ENCODE data around the gene GBE1.

The GBE1 gene

GRCh38 chr3:81554388-81554787 is 207.1 kb downstream of the GBE1 start:
- Histone ChIP-seq H3K27me3 (ENCODE audit: control insufficient read depth, insufficient read depth, low read length) (no peaks in the 10 kb centered on the region), H3K9me3 (ENCODE audit: control insufficient read depth, low read depth, low read length) (peaks cover 3% of the 10 kb centered on the region), H3K27ac (ENCODE audit: low read length) (no peak overlapping the region), H3K36me3 (ENCODE audit: control insufficient read depth, low read depth, low read length) (no peaks in the 10 kb centered on the region), H3K4me3 (ENCODE audit: low read length) (no peak overlapping the region), H3K4me1 (ENCODE audit: control insufficient read depth, low read depth, low read length) (no peaks in the 10 kb centered on the region), H3K9ac (ENCODE audit: low read length) (no peak overlapping the region)

GRCh38 chr3:81550415-81550814 is 211.0 kb downstream of the GBE1 start:
- Histone ChIP-seq H3K4me3 (ENCODE audit: low read length) (no peak overlapping the region), H3K36me3 (ENCODE audit: control insufficient read depth, low read depth, low read length) (no peaks in the 10 kb centered on the region), H3K9ac (ENCODE audit: low read length) (no peak overlapping the region), H3K27ac (ENCODE audit: low read length) (no peak overlapping the region), H3K9me3 (ENCODE audit: control insufficient read depth, low read depth, low read length) (peaks cover 13% of the 10 kb centered on the region), H3K4me1 (ENCODE audit: control insufficient read depth, low read depth, low read length) (no peaks in the 10 kb centered on the region), H3K27me3 (ENCODE audit: control insufficient read depth, insufficient read depth, low read length) (no peaks in the 10 kb centered on the region)

- Histone ChIP-seq H3K9ac (ENCODE audit: low read length) (no peak overlapping the region), H3K27ac (ENCODE audit: low read length) (no peak overlapping the region), H3K27me3 (ENCODE audit: control insufficient read depth, insufficient read depth, low read length) (no peaks in the 10 kb centered on the region), H3K4me3 (ENCODE audit: low read length) (no peak overlapping the region), H3K4me1 (ENCODE audit: control insufficient read depth, low read depth, low read length) (no peaks in the 10 kb centered on the region), H3K36me3 (ENCODE audit: control insufficient read depth, low read depth, low read length) (no peaks in the 10 kb centered on the region), H3K9me3 (ENCODE audit: control insufficient read depth, low read depth, low read length) (peaks cover 13% of the 10 kb centered on the region)
Observed at GRCh38 chr3:81549831-81550230, 211.6 kb downstream of the GBE1 start.

- H3K27me3 ChIP-seq (ENCODE audit: control insufficient read depth, insufficient read depth, low read length), result no peaks in the 10 kb centered on the region
- peaks cover 13% of the 10 kb centered on the region for H3K9me3 ChIP-seq (ENCODE audit: control insufficient read depth, low read depth, low read length)
- no peaks in the 10 kb centered on the region for H3K4me1 ChIP-seq (ENCODE audit: control insufficient read depth, low read depth, low read length)
- no peak overlapping the region for H3K27ac ChIP-seq (ENCODE audit: low read length)
- H3K36me3 ChIP-seq (ENCODE audit: control insufficient read depth, low read depth, low read length), result no peaks in the 10 kb centered on the region
- H3K9ac ChIP-seq (ENCODE audit: low read length), result no peak overlapping the region
- no peak overlapping the region for H3K4me3 ChIP-seq (ENCODE audit: low read length)
Observed at GRCh38 chr3:81549388-81549787, 212.1 kb downstream of the GBE1 start.

GRCh38 chr3:81545572-81545971 is 215.9 kb downstream of the GBE1 start:
- Histone ChIP-seq H3K4me1 (ENCODE audit: control insufficient read depth, low read depth, low read length) (no peaks in the 10 kb centered on the region), H3K27ac (ENCODE audit: low read length) (no peak overlapping the region), H3K36me3 (ENCODE audit: control insufficient read depth, low read depth, low read length) (no peaks in the 10 kb centered on the region)

GRCh38 chr3:81544385-81544784 is 217.1 kb downstream of the GBE1 start:
- H3K9me3 ChIP-seq (ENCODE audit: control insufficient read depth, low read depth, low read length), result peaks cover 10% of the 10 kb centered on the region
- H3K4me3 ChIP-seq (ENCODE audit: low read length), result no peak overlapping the region
- no peaks in the 10 kb centered on the region for H3K36me3 ChIP-seq (ENCODE audit: control insufficient read depth, low read depth, low read length)
- no peak overlapping the region for H3K27ac ChIP-seq (ENCODE audit: low read length)
- H3K27me3 ChIP-seq (ENCODE audit: control insufficient read depth, insufficient read depth, low read length), result no peaks in the 10 kb centered on the region
- H3K4me1 ChIP-seq (ENCODE audit: control insufficient read depth, low read depth, low read length), result no peaks in the 10 kb centered on the region
- no peak overlapping the region for H3K9ac ChIP-seq (ENCODE audit: low read length)

More at GRCh38 chr3:81545572-81545971, 215.9 kb downstream of the GBE1 start:
- peaks cover 13% of the 10 kb centered on the region for H3K9me3 ChIP-seq (ENCODE audit: control insufficient read depth, low read depth, low read length)
- no peak overlapping the region for H3K9ac ChIP-seq (ENCODE audit: low read length)
- no peaks in the 10 kb centered on the region for H3K27me3 ChIP-seq (ENCODE audit: control insufficient read depth, insufficient read depth, low read length)
- H3K4me3 ChIP-seq (ENCODE audit: low read length), result no peak overlapping the region

- H3K27me3 ChIP-seq (ENCODE audit: control insufficient read depth, insufficient read depth, low read length), result no peaks in the 10 kb centered on the region
- H3K4me1 ChIP-seq (ENCODE audit: control insufficient read depth, low read depth, low read length), result peaks cover 5% of the 10 kb centered on the region
- no peak overlapping the region for H3K9ac ChIP-seq (ENCODE audit: low read length)
- H3K36me3 ChIP-seq (ENCODE audit: control insufficient read depth, low read depth, low read length), result no peaks in the 10 kb centered on the region
- H3K27ac ChIP-seq (ENCODE audit: low read length), result no peak overlapping the region
- H3K9me3 ChIP-seq (ENCODE audit: control insufficient read depth, low read depth, low read length), result no peaks in the 10 kb centered on the region
- no peak overlapping the region for H3K4me3 ChIP-seq (ENCODE audit: low read length)
Observed at GRCh38 chr3:81540787-81541186, 220.7 kb downstream of the GBE1 start.

- H3K9me3 ChIP-seq (ENCODE audit: control insufficient read depth, low read depth, low read length), result no peaks in the 10 kb centered on the region
- H3K36me3 ChIP-seq (ENCODE audit: control insufficient read depth, low read depth, low read length), result no peaks in the 10 kb centered on the region
- no peak overlapping the region for H3K4me3 ChIP-seq (ENCODE audit: low read length)
- no peak overlapping the region for H3K27ac ChIP-seq (ENCODE audit: low read length)
- peaks cover 5% of the 10 kb centered on the region for H3K4me1 ChIP-seq (ENCODE audit: control insufficient read depth, low read depth, low read length)
- no peak overlapping the region for H3K9ac ChIP-seq (ENCODE audit: low read length)
- no peaks in the 10 kb centered on the region for H3K27me3 ChIP-seq (ENCODE audit: control insufficient read depth, insufficient read depth, low read length)
Observed at GRCh38 chr3:81531846-81532245, 229.6 kb downstream of the GBE1 start.

- H3K9ac ChIP-seq (ENCODE audit: low read length), result no peak overlapping the region
- H3K27me3 ChIP-seq (ENCODE audit: control insufficient read depth, insufficient read depth, low read length), result no peaks in the 10 kb centered on the region
- H3K27ac ChIP-seq (ENCODE audit: low read length), result no peak overlapping the region
- H3K4me1 ChIP-seq (ENCODE audit: control insufficient read depth, low read depth, low read length), result peaks cover under 1% of the 10 kb centered on the region
- H3K4me3 ChIP-seq (ENCODE audit: low read length), result no peak overlapping the region
- H3K9me3 ChIP-seq (ENCODE audit: control insufficient read depth, low read depth, low read length), result no peaks in the 10 kb centered on the region
- H3K36me3 ChIP-seq (ENCODE audit: control insufficient read depth, low read depth, low read length), result no peaks in the 10 kb centered on the region
Observed at GRCh38 chr3:81531263-81531662, 230.2 kb downstream of the GBE1 start.

GRCh38 chr3:81530180-81530939 is 231.1 kb downstream of the GBE1 start:
- Histone ChIP-seq H3K9ac (ENCODE audit: low read length) (no peak overlapping the region), H3K36me3 (ENCODE audit: control insufficient read depth, low read depth, low read length) (no peaks in the 10 kb centered on the region), H3K27me3 (ENCODE audit: control insufficient read depth, insufficient read depth, low read length) (no peaks in the 10 kb centered on the region), H3K9me3 (ENCODE audit: control insufficient read depth, low read depth, low read length) (no peaks in the 10 kb centered on the region), H3K27ac (ENCODE audit: low read length) (no peak overlapping the region), H3K4me1 (ENCODE audit: control insufficient read depth, low read depth, low read length) (no peaks in the 10 kb centered on the region), H3K4me3 (ENCODE audit: low read length) (no peak overlapping the region)

GRCh38 chr3:81521855-81522254 is 239.6 kb downstream of the GBE1 start:
- H3K4me1 ChIP-seq (ENCODE audit: control insufficient read depth, low read depth, low read length), result no peaks in the 10 kb centered on the region
- H3K9ac ChIP-seq (ENCODE audit: low read length), result no peak overlapping the region
- H3K9me3 ChIP-seq (ENCODE audit: control insufficient read depth, low read depth, low read length), result no peaks in the 10 kb centered on the region
- no peak overlapping the region for H3K4me3 ChIP-seq (ENCODE audit: low read length)
- no peaks in the 10 kb centered on the region for H3K27me3 ChIP-seq (ENCODE audit: control insufficient read depth, insufficient read depth, low read length)
- H3K36me3 ChIP-seq (ENCODE audit: control insufficient read depth, low read depth, low read length), result no peaks in the 10 kb centered on the region
- no peak overlapping the region for H3K27ac ChIP-seq (ENCODE audit: low read length)

- Histone ChIP-seq H3K4me1 (ENCODE audit: control insufficient read depth, low read depth, low read length) (no peaks in the 10 kb centered on the region), H3K9me3 (ENCODE audit: control insufficient read depth, low read depth, low read length) (no peaks in the 10 kb centered on the region), H3K4me3 (ENCODE audit: low read length) (no peak overlapping the region), H3K27ac (ENCODE audit: low read length) (no peak overlapping the region), H3K36me3 (ENCODE audit: control insufficient read depth, low read depth, low read length) (no peaks in the 10 kb centered on the region), H3K27me3 (ENCODE audit: control insufficient read depth, insufficient read depth, low read length) (no peaks in the 10 kb centered on the region), H3K9ac (ENCODE audit: low read length) (no peak overlapping the region)
Observed at GRCh38 chr3:81518945-81519344, 242.5 kb downstream of the GBE1 start.

All from iPS-18a (cell line).